Measurements from ENCODE around the gene CD72. TPM values are rescaled to one million over a fixed set of nuclear protein-coding genes. Genes with fewer than 3 reads are reported as not detected.
A peak's percentile ranks its signal among the peaks of the same experiment; 100 is the strongest.

The CD72 gene
- total and polyA plus RNA-seq, 7 donors = 0.36 to 42.1 (median 1.2) TPM

- TF ChIP-seq POLR2A (IDR thresholded peaks at IDR 0.05) (no peak), POLR2AphosphoS5 (IDR thresholded peaks at IDR 0.05) (no peak), EP300 (IDR thresholded peaks at IDR 0.05) (no peak)
- TF ChIP-seq, protein P1, sequence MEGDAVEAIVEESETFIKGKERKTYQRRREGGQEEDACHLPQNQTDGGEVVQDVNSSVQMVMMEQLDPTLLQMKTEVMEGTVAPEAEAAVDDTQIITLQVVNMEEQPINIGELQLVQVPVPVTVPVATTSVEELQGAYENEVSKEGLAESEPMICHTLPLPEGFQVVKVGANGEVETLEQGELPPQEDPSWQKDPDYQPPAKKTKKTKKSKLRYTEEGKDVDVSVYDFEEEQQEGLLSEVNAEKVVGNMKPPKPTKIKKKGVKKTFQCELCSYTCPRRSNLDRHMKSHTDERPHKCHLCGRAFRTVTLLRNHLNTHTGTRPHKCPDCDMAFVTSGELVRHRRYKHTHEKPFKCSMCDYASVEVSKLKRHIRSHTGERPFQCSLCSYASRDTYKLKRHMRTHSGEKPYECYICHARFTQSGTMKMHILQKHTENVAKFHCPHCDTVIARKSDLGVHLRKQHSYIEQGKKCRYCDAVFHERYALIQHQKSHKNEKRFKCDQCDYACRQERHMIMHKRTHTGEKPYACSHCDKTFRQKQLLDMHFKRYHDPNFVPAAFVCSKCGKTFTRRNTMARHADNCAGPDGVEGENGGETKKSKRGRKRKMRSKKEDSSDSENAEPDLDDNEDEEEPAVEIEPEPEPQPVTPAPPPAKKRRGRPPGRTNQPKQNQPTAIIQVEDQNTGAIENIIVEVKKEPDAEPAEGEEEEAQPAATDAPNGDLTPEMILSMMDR (IDR thresholded peaks at IDR 0.05) = no peak
- H3K27ac ChIP-seq = no peak overlapping the region
- no peaks in the 10 kb centered on the region for H3K36me3 ChIP-seq
- no peaks in the 10 kb centered on the region for H3K27me3 ChIP-seq
- H3K9me3 ChIP-seq = no peaks in the 10 kb centered on the region
- WGBS, 2 donors = 69 to 90% methylated on average over 2 of the region's 2 CpGs
- H3K4me3 ChIP-seq = no peak overlapping the region
- intact Hi-C loops (cut with DNase I) = no loop called here
- no peak for DNase-seq
- no peaks in the 10 kb centered on the region for H3K4me1 ChIP-seq
These were observed 9.4 kb upstream of the CD72 start for GRCh38 chr9:35627575-35627974.

DNA sequence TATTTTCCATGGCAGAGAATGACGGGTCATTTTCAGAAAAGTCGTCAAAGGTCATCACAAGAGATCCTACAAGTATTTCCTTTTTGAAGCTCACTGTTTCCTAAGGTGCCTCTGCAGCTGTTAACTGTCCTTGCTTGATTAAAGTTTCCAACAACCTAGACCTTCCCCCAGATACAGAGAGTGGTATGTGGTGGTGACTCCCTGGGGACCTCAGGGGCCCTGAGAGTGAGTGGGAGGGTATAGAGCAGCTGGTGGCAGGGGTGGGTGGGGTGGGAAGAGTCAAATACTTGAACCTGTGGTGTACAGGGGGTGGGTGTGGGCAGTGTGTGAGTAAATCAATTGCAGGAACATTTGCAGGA is 1.6 kb upstream of the CD72 start:
- TF ChIP-seq, protein P1 (IDR thresholded peaks at IDR 0.05) = no peak
- no peak for TF ChIP-seq POLR2AphosphoS5 (IDR thresholded peaks at IDR 0.05)
- no peak for TF ChIP-seq EP300 (IDR thresholded peaks at IDR 0.05)
- TF ChIP-seq POLR2A (IDR thresholded peaks at IDR 0.05) = no peak
- intact Hi-C loops (cut with DNase I) = no loop called here
- Histone ChIP-seq H3K9me3 (no peaks in the 10 kb centered on the region), H3K27ac (no peak overlapping the region), H3K4me3 (no peak overlapping the region), H3K4me1 (peaks cover 0 to 13% (median 10%) of the 10 kb centered on the region in 4 donors), H3K36me3 (no peaks in the 10 kb centered on the region), H3K27me3 (peaks cover 0 to 7% (median 0%) of the 10 kb centered on the region in 3 donors)
- DNase-seq = no peak
- WGBS, 2 donors = 46 to 68% methylated on average over 2 of the region's 2 CpGs

GRCh38 chr9:35618854-35619799 is 914 bp upstream of the CD72 start:
- peak overlapping the region in 1 of 4 donors; percentile 1 for H3K27ac ChIP-seq
- peaks cover 0 to 13% (median 10%) of the 10 kb centered on the region in 4 donors for H3K4me1 ChIP-seq
- H3K4me3 ChIP-seq = no peak overlapping the region
- WGBS, 2 donors = 74 to 89% methylated on average over 17 of the region's 17 CpGs
- intact Hi-C loops (cut with DNase I) = no loop called here
- TF ChIP-seq POLR2AphosphoS5 (IDR thresholded peaks at IDR 0.05) (peak in 1 of 4 donors; percentile 39), POLR2A (IDR thresholded peaks at IDR 0.05) (no peak), EP300 (IDR thresholded peaks at IDR 0.05) (peak in 2 of 4 donors; percentile 17 to 41)
- TF ChIP-seq, protein P1 (IDR thresholded peaks at IDR 0.05) = no peak
- DNase-seq = no peak
- H3K36me3 ChIP-seq = no peaks in the 10 kb centered on the region
- H3K9me3 ChIP-seq = no peaks in the 10 kb centered on the region
- peaks cover 0 to 7% (median 0%) of the 10 kb centered on the region in 3 donors for H3K27me3 ChIP-seq

- intact Hi-C loops (cut with DNase I) = no loop called here
- Histone ChIP-seq H3K4me1 (peaks cover 0 to 13% (median 10%) of the 10 kb centered on the region in 4 donors), H3K9me3 (no peaks in the 10 kb centered on the region), H3K4me3 (peak overlapping the region in 3 of 4 donors; percentile 39 to 51 (median 48)), H3K27ac (peak overlapping the region in 1 of 4 donors; percentile 36), H3K36me3 (no peaks in the 10 kb centered on the region), H3K27me3 (peaks cover 0 to 7% (median 0%) of the 10 kb centered on the region in 3 donors)
- DNase-seq = no peak
- 65 to 80% methylated on average over 8 of the region's 8 CpGs for WGBS, 2 donors
- TF ChIP-seq, protein P1 (IDR thresholded peaks at IDR 0.05) = no peak
- no peak for TF ChIP-seq POLR2AphosphoS5 (IDR thresholded peaks at IDR 0.05)
- TF ChIP-seq EP300 (IDR thresholded peaks at IDR 0.05) = no peak
- TF ChIP-seq POLR2A (IDR thresholded peaks at IDR 0.05) = no peak
These were observed 665 bp downstream of the CD72 start for GRCh38 chr9:35617548-35617947.

Measured in sigmoid colon (tissue), 7 donors.